ENCODE data around the gene MPV17. TPM values are rescaled to one million over a fixed set of nuclear protein-coding genes. Genes with fewer than 3 reads are reported as not detected.
"Not testable (repeated sequence)": the region's sequence is repeated elsewhere in the genome, so short reads cannot be mapped to it uniquely, and the experiment has no call there.

The MPV17 gene
- total RNA-seq, 1 donor from 2014 or later, result 86.8 TPM

- Mint-ChIP-seq H3K27me3 (no peaks in the 10 kb centered on the region), H3K27ac (no peak overlapping the region), H3K4me1 (no peaks in the 10 kb centered on the region), H3K9me3 (no peaks in the 10 kb centered on the region), H3K4me3 (no peak overlapping the region), H3K36me3 (ENCODE audit: low read depth) (peaks cover 20% of the 10 kb centered on the region)
- no peak for DNase-seq
- intact Hi-C loops (cut with micrococcal nuclease), result no loop called here
These were observed 8.8 kb downstream of the MPV17 start for GRCh38 chr2:27313882-27314645.

GRCh38 chr2:27312152-27312551 is 10.7 kb downstream of the MPV17 start:
- H3K27me3 Mint-ChIP-seq, result peaks cover 2% of the 10 kb centered on the region
- H3K4me1 Mint-ChIP-seq, result no peaks in the 10 kb centered on the region
- H3K36me3 Mint-ChIP-seq (ENCODE audit: low read depth), result peaks cover 22% of the 10 kb centered on the region
- no peak for DNase-seq
- no peak overlapping the region for H3K4me3 Mint-ChIP-seq
- no peaks in the 10 kb centered on the region for H3K9me3 Mint-ChIP-seq
- no peak overlapping the region for H3K27ac Mint-ChIP-seq
- intact Hi-C loops (cut with micrococcal nuclease), result no loop called here

- H3K9me3 Mint-ChIP-seq, result no peaks in the 10 kb centered on the region
- no peak overlapping the region for H3K4me3 Mint-ChIP-seq
- no peaks in the 10 kb centered on the region for H3K4me1 Mint-ChIP-seq
- peaks cover 20% of the 10 kb centered on the region for H3K36me3 Mint-ChIP-seq (ENCODE audit: low read depth)
- H3K27ac Mint-ChIP-seq, result no peak overlapping the region
- intact Hi-C loops (cut with micrococcal nuclease), result no loop called here
- H3K27me3 Mint-ChIP-seq, result peaks cover 16% of the 10 kb centered on the region
- no peak for DNase-seq
These were observed 13.2 kb downstream of the MPV17 start for GRCh38 chr2:27309651-27310050.

- intact Hi-C loops (cut with micrococcal nuclease), result no loop called here
- Mint-ChIP-seq H3K9me3 (no peaks in the 10 kb centered on the region), H3K4me3 (peak within 1 kb of the TSS; percentile 43), H3K36me3 (ENCODE audit: low read depth) (peaks cover 20% of the 10 kb centered on the region), H3K4me1 (no peaks in the 10 kb centered on the region), H3K27me3 (peaks cover 19% of the 10 kb centered on the region), H3K27ac (no peak within 1 kb of the TSS)
- no peak for DNase-seq
These were observed 14.5 kb downstream of the MPV17 start, which contains the start of gene UCN for GRCh38 chr2:27308359-27308881. TSS of gene UCN (minus strand) at chr2:27308445. CDS start at chr2:27307895, 550 bp downstream.

GRCh38 chr2:27307545-27308358 is 15.1 kb downstream of the MPV17 start:
- no peak for DNase-seq
- Mint-ChIP-seq H3K4me1 (peaks cover 4% of the 10 kb centered on the region), H3K4me3 (no peak overlapping the region), H3K36me3 (ENCODE audit: low read depth) (peaks cover 20% of the 10 kb centered on the region), H3K27ac (no peak overlapping the region), H3K9me3 (no peaks in the 10 kb centered on the region), H3K27me3 (peaks cover 19% of the 10 kb centered on the region)
- intact Hi-C loops (cut with micrococcal nuclease), result no loop called here

GRCh38 chr2:27307287-27307544 is 15.7 kb downstream of the MPV17 start:
- DNase-seq, result no peak
- H3K4me3 Mint-ChIP-seq, result peak overlapping the region; percentile 43

GRCh38 chr2:27306573-27307286 is 16.2 kb downstream of the MPV17 start:
- DNase-seq, result peak; percentile 74
- intact Hi-C loops (cut with micrococcal nuclease), result no loop called here
- peaks cover 19% of the 10 kb centered on the region for H3K27me3 Mint-ChIP-seq
- H3K36me3 Mint-ChIP-seq (ENCODE audit: low read depth), result peaks cover 18% of the 10 kb centered on the region
- H3K4me1 Mint-ChIP-seq, result peaks cover 5% of the 10 kb centered on the region
- H3K9me3 Mint-ChIP-seq, result no peaks in the 10 kb centered on the region
- no peak overlapping the region for H3K27ac Mint-ChIP-seq
- H3K4me3 Mint-ChIP-seq, result peak overlapping the region; percentile 65

More at GRCh38 chr2:27307287-27307544, 15.7 kb downstream of the MPV17 start:
- no peak overlapping the region for H3K27ac Mint-ChIP-seq
- peaks cover 19% of the 10 kb centered on the region for H3K36me3 Mint-ChIP-seq (ENCODE audit: low read depth)
- intact Hi-C loops (cut with micrococcal nuclease), result no loop called here
- peaks cover 5% of the 10 kb centered on the region for H3K4me1 Mint-ChIP-seq
- peaks cover 19% of the 10 kb centered on the region for H3K27me3 Mint-ChIP-seq
- H3K9me3 Mint-ChIP-seq, result no peaks in the 10 kb centered on the region

GRCh38 chr2:27306136-27306535 is 16.8 kb downstream of the MPV17 start:
- peak overlapping the region; percentile 65 for H3K4me3 Mint-ChIP-seq
- no peak overlapping the region for H3K27ac Mint-ChIP-seq
- no peak for DNase-seq
- H3K9me3 Mint-ChIP-seq, result no peaks in the 10 kb centered on the region
- H3K4me1 Mint-ChIP-seq, result peaks cover 5% of the 10 kb centered on the region
- peaks cover 13% of the 10 kb centered on the region for H3K36me3 Mint-ChIP-seq (ENCODE audit: low read depth)
- H3K27me3 Mint-ChIP-seq, result peaks cover 19% of the 10 kb centered on the region
- intact Hi-C loops (cut with micrococcal nuclease), result no loop called here

- intact Hi-C loops (cut with micrococcal nuclease), result no loop called here
- H3K9me3 Mint-ChIP-seq, result no peaks in the 10 kb centered on the region
- no peak overlapping the region for H3K4me3 Mint-ChIP-seq
- DNase-seq, result no peak
- H3K27me3 Mint-ChIP-seq, result peaks cover 19% of the 10 kb centered on the region
- H3K27ac Mint-ChIP-seq, result no peak overlapping the region
- H3K4me1 Mint-ChIP-seq, result peaks cover 5% of the 10 kb centered on the region
- H3K36me3 Mint-ChIP-seq (ENCODE audit: low read depth), result peaks cover 12% of the 10 kb centered on the region
These were observed 17.4 kb downstream of the MPV17 start for GRCh38 chr2:27305516-27305915.

GRCh38 chr2:27304488-27305240 is 18.2 kb downstream of the MPV17 start:
- Mint-ChIP-seq H3K36me3 (ENCODE audit: low read depth) (peaks cover 8% of the 10 kb centered on the region), H3K9me3 (no peaks in the 10 kb centered on the region), H3K4me3 (no peak overlapping the region), H3K4me1 (peaks cover 5% of the 10 kb centered on the region), H3K27ac (no peak overlapping the region), H3K27me3 (peaks cover 19% of the 10 kb centered on the region)
- DNase-seq, result no peak
- intact Hi-C loops (cut with micrococcal nuclease), result no loop called here

GRCh38 chr2:27303093-27304025 is 19.5 kb downstream of the MPV17 start:
- H3K9me3 Mint-ChIP-seq, result no peaks in the 10 kb centered on the region
- H3K27me3 Mint-ChIP-seq, result peaks cover 19% of the 10 kb centered on the region
- H3K36me3 Mint-ChIP-seq (ENCODE audit: low read depth), result no peaks in the 10 kb centered on the region
- H3K4me1 Mint-ChIP-seq, result peaks cover 5% of the 10 kb centered on the region
- H3K4me3 Mint-ChIP-seq, result peak overlapping the region; percentile 71
- H3K27ac Mint-ChIP-seq, result no peak overlapping the region
- intact Hi-C loops (cut with micrococcal nuclease), result loop anchor here (1.0 to 2.0 kb wide), 3 partner anchors 41 to 205 kb away; partner anchors contain the start of gene SLC30A3
- peak; percentile 85 for DNase-seq

- intact Hi-C loops (cut with micrococcal nuclease); H3K4me3 Mint-ChIP-seq: not testable (repeated sequence)
- H3K27me3 Mint-ChIP-seq, result peaks cover 15% of the 10 kb centered on the region
These were observed 22.3 kb downstream of the MPV17 start for GRCh38 chr2:27300606-27301005.

More at GRCh38 chr2:27300606-27301005, 22.3 kb downstream of the MPV17 start:
- H3K4me1 Mint-ChIP-seq; H3K36me3 Mint-ChIP-seq (ENCODE audit: low read depth); H3K27ac Mint-ChIP-seq; DNase-seq; H3K9me3 Mint-ChIP-seq: not testable (repeated sequence)
